Measurements from ENCODE around the gene NOTCH2. TPM values are rescaled to one million over a fixed set of nuclear protein-coding genes. Genes with fewer than 3 reads are reported as not detected.
"Not testable (repeated sequence)": the region's sequence is repeated elsewhere in the genome, so short reads cannot be mapped to it uniquely, and the experiment has no call there.

NOTCH2 gene
- total RNA-seq (100 to 1,000 TPM in 2 of 5 experiments, 10 to 100 TPM in 3; 63.7 to 143 (median 80.6) TPM), polyA plus RNA-seq (10 to 100 TPM; 25.4 to 32.0 TPM), total RNA-seq (147 reads per million, percentile 90 among the genes with 10 or more reads in this experiment)

DNA sequence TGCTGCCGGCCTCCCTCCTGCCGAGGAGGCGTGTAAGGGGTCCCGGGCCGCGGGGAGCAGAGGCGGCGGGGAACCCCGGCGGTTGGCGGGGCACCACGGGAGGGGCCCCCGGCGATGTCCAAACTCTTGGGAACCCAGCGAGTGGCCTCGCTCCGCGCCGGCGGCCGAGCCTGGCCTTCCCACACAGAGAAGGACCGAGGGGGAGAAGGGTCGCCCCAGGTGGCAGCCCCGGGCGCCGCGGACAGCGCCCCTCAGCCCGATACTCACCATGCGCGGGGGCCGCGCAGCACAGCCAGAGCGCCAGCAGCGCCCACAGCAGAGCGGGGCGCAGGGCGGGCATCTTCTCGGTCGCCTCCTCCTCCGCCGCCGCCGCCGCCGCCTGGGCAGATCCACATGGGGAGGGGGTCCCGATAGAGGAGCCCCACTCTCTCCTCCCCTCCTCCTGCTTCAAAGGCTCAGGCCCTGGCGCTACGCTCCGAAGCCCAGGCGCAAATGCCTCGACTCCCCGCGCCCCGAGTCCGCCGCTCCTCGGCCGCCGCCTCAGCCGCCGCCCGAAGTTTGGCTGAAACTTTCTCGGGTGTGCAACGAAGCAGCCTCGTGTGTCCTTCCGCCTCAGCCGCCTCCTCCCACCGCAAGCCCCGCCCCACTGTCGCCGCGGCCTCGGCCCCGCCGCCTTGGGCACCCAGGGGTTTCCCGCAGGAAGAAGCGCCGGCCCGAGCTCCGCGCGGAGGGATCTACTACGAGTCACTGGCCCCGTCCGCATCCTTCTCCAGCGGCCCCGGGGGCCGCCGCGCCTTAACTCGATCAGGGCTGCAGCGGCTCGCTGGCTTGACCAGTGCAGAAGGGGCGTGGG is at the start of gene NOTCH2:
Gene NOTCH2 (minus strand): TSS at position 596 of the 853 bp plus-strand sequence. CDS start 256 bp downstream, at position 340.
- Mint-ChIP-seq H3K27ac (peak within 1 kb of the TSS in 1 of 9 donors; percentile 38), H3K4me3 (peak within 1 kb of the TSS in 9 of 10 donors; percentile 39 to 75 (median 68)), H3K4me1 (peaks cover 0 to 10% (median 9%) of the 10 kb centered on the region in 7 donors)
- H3K4me3 ChIP-seq (ENCODE audit: low read length); H3K27me3 Mint-ChIP-seq; intact Hi-C loops (cut with micrococcal nuclease); H3K9me3 Mint-ChIP-seq; H3K27me3 ChIP-seq (ENCODE audit: control insufficient read depth in 2 of 2, insufficient read depth in 2 of 2, low read length in 2 of 2); CTCF ChIA-PET; POLR2A ChIA-PET; H3K9me3 ChIP-seq (ENCODE audit: control insufficient read depth in 2 of 3, low read length in 3 of 3); H3K4me1 ChIP-seq (ENCODE audit: control insufficient read depth in 2 of 2, insufficient read depth in 2 of 2, low read length in 2 of 2); H3K36me3 ChIP-seq (ENCODE audit: control insufficient read depth in 2 of 3, insufficient read depth in 3 of 3, low read length in 3 of 3); H3K36me3 Mint-ChIP-seq: not testable (repeated sequence)
- H3K27ac ChIP-seq (ENCODE audit: low read depth, low read length), result peak within 1 kb of the TSS; percentile 63
- DNase-seq (peak; percentile 63 to 86 (median 79)), ATAC-seq (peak; percentile 87)

DNA sequence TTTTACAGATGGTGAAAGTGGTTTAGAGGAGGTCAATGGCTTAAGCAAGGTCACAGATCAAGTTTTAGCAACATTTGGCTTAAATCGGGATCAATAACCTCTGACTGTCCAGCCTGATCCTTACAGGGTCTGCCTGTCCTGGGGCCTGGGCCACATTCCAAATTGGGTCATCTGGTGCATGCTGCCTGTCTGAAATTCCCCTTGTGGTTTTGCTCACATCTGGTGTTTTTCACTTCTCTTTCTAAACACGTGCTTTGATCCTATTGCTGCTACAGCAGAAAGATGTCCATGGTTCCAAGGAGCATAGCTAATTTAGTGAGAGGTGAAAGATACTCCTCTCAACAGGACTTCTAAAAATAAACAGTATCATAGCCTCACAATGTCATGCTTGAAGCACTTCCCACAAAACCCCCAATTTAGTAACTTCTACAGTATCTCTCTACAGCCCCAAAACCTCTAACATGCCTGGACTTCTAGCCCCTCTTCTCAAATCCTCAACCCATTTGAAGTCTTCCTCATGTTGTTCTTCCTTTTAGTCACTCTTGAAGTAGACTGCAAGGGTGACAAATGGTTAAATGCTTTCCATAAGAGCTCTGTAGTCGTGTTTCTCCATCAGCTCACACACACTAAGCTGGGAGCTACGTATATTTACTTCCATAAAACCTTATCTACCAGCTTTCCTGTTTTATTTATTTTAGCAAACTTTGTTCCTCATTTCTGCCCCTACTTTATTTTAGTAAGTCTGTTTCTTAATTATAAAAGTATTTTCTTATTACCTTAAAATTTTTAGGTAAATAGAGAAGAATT is 48.1 kb upstream of the NOTCH2 start:
- H3K4me1 ChIP-seq (ENCODE audit: control insufficient read depth in 2 of 2, insufficient read depth in 2 of 2, low read length in 2 of 2); H3K36me3 ChIP-seq (ENCODE audit: control insufficient read depth in 2 of 3, insufficient read depth in 3 of 3, low read length in 3 of 3); H3K27ac Mint-ChIP-seq; DNase-seq; H3K9me3 Mint-ChIP-seq; CTCF ChIA-PET; H3K27me3 ChIP-seq (ENCODE audit: control insufficient read depth in 2 of 2, insufficient read depth in 2 of 2, low read length in 2 of 2); POLR2A ChIA-PET; H3K27me3 Mint-ChIP-seq; H3K36me3 Mint-ChIP-seq; H3K27ac ChIP-seq (ENCODE audit: low read depth, low read length); intact Hi-C loops (cut with micrococcal nuclease); H3K9me3 ChIP-seq (ENCODE audit: control insufficient read depth in 2 of 3, low read length in 3 of 3); H3K4me3 ChIP-seq (ENCODE audit: low read length); H3K4me3 Mint-ChIP-seq: not testable (repeated sequence)
- peaks cover 0 to 17% (median 14%) of the 10 kb centered on the region in 7 donors for H3K4me1 Mint-ChIP-seq
- peak; percentile 70 for ATAC-seq

DNA sequence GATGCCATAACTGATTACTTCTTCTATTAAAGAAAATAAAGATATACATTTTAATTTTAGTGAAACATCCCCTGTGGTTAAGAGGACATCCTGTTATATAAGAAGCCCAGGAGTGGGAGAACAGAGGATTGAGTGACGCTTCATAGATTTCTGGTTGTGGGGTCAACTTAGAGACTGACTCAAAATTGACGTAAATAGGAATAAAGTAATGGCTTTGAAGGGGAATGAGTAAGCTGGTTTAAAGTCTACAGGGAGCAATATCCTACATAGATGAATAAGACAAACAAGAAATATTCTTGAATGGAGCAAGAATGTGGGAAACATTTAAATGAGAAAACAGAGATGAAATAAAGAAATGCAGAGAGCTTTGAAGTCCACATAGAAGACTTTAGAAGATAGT is 46.6 kb upstream of the NOTCH2 start:
- H3K4me1 ChIP-seq (ENCODE audit: control insufficient read depth in 2 of 2, insufficient read depth in 2 of 2, low read length in 2 of 2); H3K4me3 Mint-ChIP-seq; CTCF ChIA-PET; DNase-seq; H3K36me3 Mint-ChIP-seq; POLR2A ChIA-PET; intact Hi-C loops (cut with micrococcal nuclease); H3K9me3 Mint-ChIP-seq; H3K36me3 ChIP-seq (ENCODE audit: control insufficient read depth in 2 of 3, insufficient read depth in 3 of 3, low read length in 3 of 3); H3K4me3 ChIP-seq (ENCODE audit: low read length); H3K27me3 Mint-ChIP-seq; H3K27me3 ChIP-seq (ENCODE audit: control insufficient read depth in 2 of 2, insufficient read depth in 2 of 2, low read length in 2 of 2); H3K27ac ChIP-seq (ENCODE audit: low read depth, low read length); ATAC-seq; H3K9me3 ChIP-seq (ENCODE audit: control insufficient read depth in 2 of 3, low read length in 3 of 3): not testable (repeated sequence)
- Mint-ChIP-seq H3K4me1 (peaks cover 0 to 16% (median 7%) of the 10 kb centered on the region in 7 donors), H3K27ac (peak overlapping the region in 1 of 9 donors; percentile 30)

- DNase-seq; H3K9me3 ChIP-seq (ENCODE audit: control insufficient read depth in 2 of 3, low read length in 3 of 3); ATAC-seq; H3K27ac Mint-ChIP-seq; H3K36me3 Mint-ChIP-seq; H3K4me1 ChIP-seq (ENCODE audit: control insufficient read depth in 2 of 2, insufficient read depth in 2 of 2, low read length in 2 of 2); H3K4me3 ChIP-seq (ENCODE audit: low read length); H3K36me3 ChIP-seq (ENCODE audit: control insufficient read depth in 2 of 3, insufficient read depth in 3 of 3, low read length in 3 of 3); intact Hi-C loops (cut with micrococcal nuclease); H3K27me3 ChIP-seq (ENCODE audit: control insufficient read depth in 2 of 2, insufficient read depth in 2 of 2, low read length in 2 of 2); H3K9me3 Mint-ChIP-seq; POLR2A ChIA-PET; H3K4me3 Mint-ChIP-seq; H3K27ac ChIP-seq (ENCODE audit: low read depth, low read length); CTCF ChIA-PET; H3K27me3 Mint-ChIP-seq: not testable (repeated sequence)
- peaks cover 0 to 13% (median 5%) of the 10 kb centered on the region in 7 donors for H3K4me1 Mint-ChIP-seq
These were observed 43.7 kb upstream of the NOTCH2 start for GRCh38 chr1:120113134-120113533.

GRCh38 chr1:120112212-120112611 is 42.8 kb upstream of the NOTCH2 start:
- H3K36me3 ChIP-seq (ENCODE audit: control insufficient read depth in 2 of 3, insufficient read depth in 3 of 3, low read length in 3 of 3); H3K4me3 Mint-ChIP-seq; H3K27ac ChIP-seq (ENCODE audit: low read depth, low read length); DNase-seq; H3K36me3 Mint-ChIP-seq; H3K4me3 ChIP-seq (ENCODE audit: low read length); H3K4me1 ChIP-seq (ENCODE audit: control insufficient read depth in 2 of 2, insufficient read depth in 2 of 2, low read length in 2 of 2); H3K27me3 Mint-ChIP-seq; ATAC-seq; intact Hi-C loops (cut with micrococcal nuclease); CTCF ChIA-PET; POLR2A ChIA-PET; H3K27ac Mint-ChIP-seq; H3K9me3 Mint-ChIP-seq; H3K27me3 ChIP-seq (ENCODE audit: control insufficient read depth in 2 of 2, insufficient read depth in 2 of 2, low read length in 2 of 2); H3K9me3 ChIP-seq (ENCODE audit: control insufficient read depth in 2 of 3, low read length in 3 of 3): not testable (repeated sequence)
- H3K4me1 Mint-ChIP-seq, result peaks cover 0 to 11% (median 0%) of the 10 kb centered on the region in 7 donors

DNA sequence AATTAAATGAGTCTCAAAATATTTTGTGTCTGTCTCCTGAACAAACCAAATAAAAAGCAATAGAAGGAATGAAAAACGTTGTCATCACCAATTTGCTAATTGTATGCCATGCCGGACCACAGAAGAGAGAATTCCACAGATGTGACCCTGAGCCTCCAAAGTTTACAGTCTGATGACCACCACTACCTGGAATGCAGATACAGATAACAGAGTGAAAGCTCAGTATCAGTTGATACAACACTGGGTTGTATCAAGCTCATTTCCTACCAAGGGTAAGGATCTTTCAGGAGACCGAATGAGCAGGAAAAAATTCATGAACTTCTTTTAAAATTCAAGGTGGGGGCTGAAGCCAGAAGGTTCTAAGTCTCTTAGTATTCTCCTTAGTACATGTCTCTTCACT is 42.3 kb upstream of the NOTCH2 start:
- DNase-seq; H3K4me3 ChIP-seq (ENCODE audit: low read length); H3K4me1 ChIP-seq (ENCODE audit: control insufficient read depth in 2 of 2, insufficient read depth in 2 of 2, low read length in 2 of 2); H3K27me3 ChIP-seq (ENCODE audit: control insufficient read depth in 2 of 2, insufficient read depth in 2 of 2, low read length in 2 of 2); intact Hi-C loops (cut with micrococcal nuclease); H3K27me3 Mint-ChIP-seq; H3K27ac ChIP-seq (ENCODE audit: low read depth, low read length); POLR2A ChIA-PET; H3K36me3 Mint-ChIP-seq; H3K36me3 ChIP-seq (ENCODE audit: control insufficient read depth in 2 of 3, insufficient read depth in 3 of 3, low read length in 3 of 3); H3K4me3 Mint-ChIP-seq; H3K27ac Mint-ChIP-seq; CTCF ChIA-PET; H3K9me3 ChIP-seq (ENCODE audit: control insufficient read depth in 2 of 3, low read length in 3 of 3); H3K9me3 Mint-ChIP-seq; ATAC-seq: not testable (repeated sequence)
- peaks cover 0 to 11% (median 0%) of the 10 kb centered on the region in 7 donors for H3K4me1 Mint-ChIP-seq

Measured in naive thymus-derived CD4-positive, alpha-beta T cell (primary cell).